Endodermal cell (in vitro differentiated cells): ENCODE measurements around the gene QRSL1. TPM values are rescaled to one million over a fixed set of nuclear protein-coding genes. Genes with fewer than 3 reads are reported as not detected.

Experiments
- DNase-seq: peaks from one replicate; pipeline ENCODE4 v3.0.0-alpha.2; 2017
- H3K27ac ChIP-seq: 2 replicates; pipeline ENCODE4 v1.5.1; 2013; ENCODE audit warnings: mild to moderate bottlenecking, low read depth, low read length, moderate library complexity
- H3K27me3 ChIP-seq: 2 replicates; pipeline ENCODE4 v1.6.1; 2013; ENCODE audit warnings: mild to moderate bottlenecking, low read length, moderate library complexity; ENCODE audit not compliant: insufficient read depth, control insufficient read depth, poor library complexity, severe bottlenecking
- H3K36me3 ChIP-seq: 2 replicates; pipeline ENCODE4 v1.7.0; 2013; ENCODE audit warnings: mild to moderate bottlenecking, low read length, moderate library complexity; ENCODE audit not compliant: control insufficient read depth, insufficient read depth
- H3K4me1 ChIP-seq: one replicate; pipeline ENCODE4 v1.7.0; 2013; ENCODE audit warnings: low read length; ENCODE audit not compliant: control insufficient read depth, insufficient read depth
- H3K4me3 ChIP-seq: 2 replicates; pipeline ENCODE4 v1.5.1; 2013; ENCODE audit warnings: mild to moderate bottlenecking, low read length, moderate library complexity
- H3K9ac ChIP-seq: 2 replicates; pipeline ENCODE4 v1.6.1; 2013; ENCODE audit warnings: mild to moderate bottlenecking, low read length, moderate library complexity; ENCODE audit not compliant: poor library complexity, severe bottlenecking; ENCODE audit errors: extremely low read depth
- H3K9me3 ChIP-seq: 2 replicates; pipeline ENCODE4 v1.6.1; 2013; ENCODE audit warnings: mild to moderate bottlenecking, low read length, moderate library complexity; ENCODE audit not compliant: control insufficient read depth
- H3K27ac Mint-ChIP-seq: 2 replicates; pipeline ENCODE4 v1.8.0; 2020; ENCODE audit warnings: mixed read lengths
- H3K27me3 Mint-ChIP-seq: 2 replicates; pipeline ENCODE4 v1.8.0; 2021; ENCODE audit warnings: mild to moderate bottlenecking, mixed read lengths; ENCODE audit not compliant: insufficient read depth
- H3K36me3 Mint-ChIP-seq: 2 replicates; pipeline ENCODE4 v1.8.0; 2020; ENCODE audit warnings: low read depth, mixed read lengths
- H3K4me1 Mint-ChIP-seq: 2 replicates; pipeline ENCODE4 v1.8.0; 2020; ENCODE audit warnings: mixed read lengths
- H3K4me3 Mint-ChIP-seq: 2 replicates; pipeline ENCODE4 v1.8.0; 2020; ENCODE audit warnings: mild to moderate bottlenecking, moderate library complexity, mixed read lengths
- H3K9me3 Mint-ChIP-seq: 2 replicates; pipeline ENCODE4 v1.8.0; 2020; ENCODE audit warnings: mild to moderate bottlenecking, mixed read lengths
- WGBS, 2 experiments: methylation state at CpG; one replicate each; pipeline versions ENCODE4 v1.1.5 to v1.1.7; 2013; ENCODE audit warnings: missing lambda C conversion rate in 2 of 2, mixed read lengths in 1 of 2; ENCODE audit not compliant: insufficient coverage in 1 of 2, insufficient read length in 1 of 2; 5-methylcytosine and 5-hydroxymethylcytosine counted together
- total RNA-seq, 2 donors: library from RNA; stranded (reverse); fragmentation: NEBNext Ultra II Directional in 1 of 2; extraction: Animal tissue kit (Norgen Biotek cat#: 25700) in 1 of 2; gene quantifications; 2 replicates in 1 of 2; 3 replicates in 1 of 2; pipeline ENCODE4 v1.2.1, GENCODE V29; 2021
- TF ChIP-seq, protein P1 (sequence below): fragments of 200-600 bp; sonication (generic); conservative IDR thresholded peaks from 2 replicates; pipeline ENCODE4 v1.5.0; 2021; ENCODE audit warnings: antibody characterized with exemption, mild to moderate bottlenecking

The QRSL1 gene
- total RNA-seq, 2 donors from 2014 or later, result 10.8 to 12.7 TPM

DNA sequence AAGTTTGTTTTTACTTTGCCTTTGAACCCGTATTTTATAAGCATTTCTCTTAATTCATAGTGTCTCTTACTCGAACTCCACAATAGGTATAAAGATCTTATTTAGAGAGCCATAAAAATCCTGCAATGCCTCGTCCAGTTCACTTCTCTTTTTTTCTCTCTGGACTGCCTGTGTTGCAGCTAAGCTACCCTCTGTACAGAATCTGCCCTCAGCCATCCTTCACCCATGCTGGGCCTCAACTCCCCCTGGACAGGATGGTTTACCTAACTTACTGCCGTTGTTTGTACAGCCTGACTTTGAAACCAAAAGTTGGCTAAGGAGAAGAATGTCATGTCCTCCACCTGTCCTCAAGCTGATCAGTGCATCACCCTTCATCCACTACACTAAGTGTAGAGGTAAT lies 10.4 kb downstream of the QRSL1 start:
- Histone ChIP-seq H3K27ac (no peak overlapping the region), H3K4me3 (no peak overlapping the region), H3K9ac (no peak overlapping the region), H3K36me3 (peaks cover 33% of the 10 kb centered on the region), H3K27me3 (no peaks in the 10 kb centered on the region), H3K9me3 (no peaks in the 10 kb centered on the region), H3K4me1 (no peaks in the 10 kb centered on the region)
- no peak for DNase-seq
- Mint-ChIP-seq H3K4me3 (no peak overlapping the region), H3K27me3 (no peaks in the 10 kb centered on the region), H3K27ac (no peak overlapping the region), H3K36me3 (peaks cover 29% of the 10 kb centered on the region), H3K4me1 (no peaks in the 10 kb centered on the region), H3K9me3 (no peaks in the 10 kb centered on the region)
- TF ChIP-seq, protein P1, sequence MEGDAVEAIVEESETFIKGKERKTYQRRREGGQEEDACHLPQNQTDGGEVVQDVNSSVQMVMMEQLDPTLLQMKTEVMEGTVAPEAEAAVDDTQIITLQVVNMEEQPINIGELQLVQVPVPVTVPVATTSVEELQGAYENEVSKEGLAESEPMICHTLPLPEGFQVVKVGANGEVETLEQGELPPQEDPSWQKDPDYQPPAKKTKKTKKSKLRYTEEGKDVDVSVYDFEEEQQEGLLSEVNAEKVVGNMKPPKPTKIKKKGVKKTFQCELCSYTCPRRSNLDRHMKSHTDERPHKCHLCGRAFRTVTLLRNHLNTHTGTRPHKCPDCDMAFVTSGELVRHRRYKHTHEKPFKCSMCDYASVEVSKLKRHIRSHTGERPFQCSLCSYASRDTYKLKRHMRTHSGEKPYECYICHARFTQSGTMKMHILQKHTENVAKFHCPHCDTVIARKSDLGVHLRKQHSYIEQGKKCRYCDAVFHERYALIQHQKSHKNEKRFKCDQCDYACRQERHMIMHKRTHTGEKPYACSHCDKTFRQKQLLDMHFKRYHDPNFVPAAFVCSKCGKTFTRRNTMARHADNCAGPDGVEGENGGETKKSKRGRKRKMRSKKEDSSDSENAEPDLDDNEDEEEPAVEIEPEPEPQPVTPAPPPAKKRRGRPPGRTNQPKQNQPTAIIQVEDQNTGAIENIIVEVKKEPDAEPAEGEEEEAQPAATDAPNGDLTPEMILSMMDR, result no peak
- WGBS, 2 experiments, result 87 to 100% methylated on average over 3 to 4 of the region's 4 CpGs

DNA sequence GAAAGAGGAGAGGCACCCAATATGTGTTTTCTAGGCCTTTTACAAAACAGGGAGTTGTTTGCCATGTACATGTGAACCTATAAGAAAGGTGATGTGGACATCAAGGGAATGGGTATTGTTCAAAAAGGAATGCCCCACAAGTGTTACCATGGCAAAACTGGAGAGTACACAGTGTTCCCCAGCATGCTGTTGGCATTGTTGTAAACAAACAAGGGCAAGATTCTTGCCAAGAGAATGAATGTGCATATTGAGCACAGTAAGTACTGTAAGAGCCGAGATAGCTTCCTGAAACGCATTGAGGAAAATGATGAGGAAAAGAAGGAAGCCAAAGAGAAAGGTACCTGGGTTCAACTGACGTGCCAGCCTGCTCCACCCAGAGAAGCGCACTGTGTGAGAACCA lies 13.1 kb downstream of the QRSL1 start:
- no peak for DNase-seq
- Histone ChIP-seq H3K27ac (no peak overlapping the region), H3K27me3 (no peaks in the 10 kb centered on the region), H3K4me1 (no peaks in the 10 kb centered on the region), H3K9me3 (no peaks in the 10 kb centered on the region), H3K9ac (no peak overlapping the region), H3K36me3 (peaks cover 49% of the 10 kb centered on the region), H3K4me3 (no peak overlapping the region)
- TF ChIP-seq, protein P1, result no peak
- whole genome bisulfite sequencing, 2 experiments, result 93 to 95% methylated on average over 3 to 4 of the region's 4 CpGs
- H3K27ac Mint-ChIP-seq, result no peak overlapping the region
- H3K4me3 Mint-ChIP-seq, result no peak overlapping the region
- H3K27me3 Mint-ChIP-seq, result no peaks in the 10 kb centered on the region
- peaks cover 49% of the 10 kb centered on the region for H3K36me3 Mint-ChIP-seq
- H3K9me3 Mint-ChIP-seq, result no peaks in the 10 kb centered on the region
- H3K4me1 Mint-ChIP-seq, result no peaks in the 10 kb centered on the region

DNA sequence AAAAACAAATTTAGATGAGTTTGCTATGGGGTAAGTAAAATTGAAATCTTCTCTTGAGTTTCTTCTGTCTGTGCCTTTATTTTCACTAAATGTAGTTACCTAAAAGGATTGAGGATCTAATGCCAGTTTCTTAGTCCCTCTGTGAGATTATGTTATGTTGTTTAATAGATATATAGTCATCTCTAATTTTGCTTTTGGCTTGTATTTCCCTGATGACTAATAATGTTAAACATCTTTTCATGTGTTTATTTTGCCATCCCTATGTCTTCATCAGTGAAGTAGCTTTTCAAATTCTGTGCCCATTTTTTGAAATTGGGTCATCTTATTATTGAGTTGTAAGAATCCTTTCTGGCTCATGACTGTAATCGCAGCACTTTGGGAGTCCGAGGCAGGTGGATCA lies 13.7 kb downstream of the QRSL1 start:
- Mint-ChIP-seq H3K27me3 (no peaks in the 10 kb centered on the region), H3K9me3 (no peaks in the 10 kb centered on the region), H3K4me1 (no peaks in the 10 kb centered on the region), H3K27ac (no peak overlapping the region), H3K36me3 (peaks cover 49% of the 10 kb centered on the region), H3K4me3 (no peak overlapping the region)
- Histone ChIP-seq H3K27me3 (no peaks in the 10 kb centered on the region), H3K4me1 (no peaks in the 10 kb centered on the region), H3K9me3 (no peaks in the 10 kb centered on the region), H3K9ac (no peak overlapping the region), H3K27ac (no peak overlapping the region), H3K36me3 (peaks cover 49% of the 10 kb centered on the region), H3K4me3 (no peak overlapping the region)
- WGBS, 2 experiments, result 87 to 97% methylated on average over 2 of the region's 2 CpGs
- DNase-seq, result no peak
- TF ChIP-seq, protein P1, result no peak
